GM18505 (cell line): ENCODE data around the gene SCYL3.

Experiments
- ATAC-seq: cut with Tn5 transposase; IDR thresholded peaks from one replicate; pipeline ENCODE4 v1.9.1; 2021; ENCODE audit not compliant: unreplicated experiment
- POLR2A ChIP-seq: IDR thresholded peaks from 4 replicates; pipeline ENCODE4 v1.6.1; 2011; ENCODE audit warnings: borderline replicate concordance; ENCODE audit not compliant: insufficient read depth, insufficient read length; ENCODE audit errors: extremely low read depth

Gene SCYL3

GRCh38 chr1:169809370-169810095 lies 84.2 kb downstream of the SCYL3 start:
- ATAC-seq = no peak
- no peak for TF ChIP-seq POLR2A

- no peak for TF ChIP-seq POLR2A
- no peak for ATAC-seq
Measured at GRCh38 chr1:169804941-169805340, 88.8 kb downstream of the SCYL3 start.

GRCh38 chr1:169802888-169803287 lies 90.8 kb downstream of the SCYL3 start:
- TF ChIP-seq POLR2A = no peak
- no peak for ATAC-seq
